Activated CD8-positive, alpha-beta T cell treated with anti-CD3 and anti-CD28 coated beads, Interleukin-2, amount 10 ng/mL, durations not matched to agents 7 days and 5 days (primary cell): ENCODE measurements around the gene TICAM1. TPM values are rescaled to one million over a fixed set of nuclear protein-coding genes. Genes with fewer than 3 reads are reported as not detected.
A peak's percentile ranks its signal among the peaks of the same experiment; 100 is the strongest.
"Not testable (repeated sequence)": the region's sequence is repeated elsewhere in the genome, so short reads cannot be mapped to it uniquely, and the experiment has no call there.

Experiments
- ATAC-seq: fragments of 150-1000 bp; cut with Tn5 transposase; one replicate; pipeline ENCODE4 v1.10.0; 2021; ENCODE audit warnings: moderate library complexity
- CTCF ChIA-PET: fragments of 350-600 bp; sonication (Branson Sonifier 250); formaldehyde crosslinking; loops from one replicate; lab custom pipeline; 2021; ENCODE audit warnings: antibody characterized with exemption; lab: Charles Lee
- POLR2A ChIA-PET: fragments of 350-600 bp; sonication (Branson Sonifier 250); formaldehyde crosslinking; loops from one replicate; lab custom pipeline; 2021; ENCODE audit warnings: antibody characterized with exemption; lab: Charles Lee
- DNase-seq: peaks from one replicate; pipeline ENCODE4 v3.0.0-alpha.2; 2020
- H3K27ac Mint-ChIP-seq: one replicate; pipeline ENCODE4 v1.8.0; 2021; ENCODE audit warnings: mild to moderate bottlenecking, mixed read lengths
- H3K27me3 Mint-ChIP-seq: one replicate; pipeline ENCODE4 v1.8.0; 2021; ENCODE audit warnings: low read depth, mixed read lengths
- H3K36me3 Mint-ChIP-seq: one replicate; pipeline ENCODE4 v1.8.0; 2021; ENCODE audit warnings: low read depth, mixed read lengths
- H3K4me1 Mint-ChIP-seq: one replicate; pipeline ENCODE4 v1.8.0; 2021; ENCODE audit warnings: low read depth, mixed read lengths
- H3K4me3 Mint-ChIP-seq: one replicate; pipeline ENCODE4 v1.8.0; 2021; ENCODE audit warnings: mild to moderate bottlenecking, mixed read lengths
- H3K9me3 Mint-ChIP-seq: one replicate; pipeline ENCODE4 v1.8.0; 2022; ENCODE audit warnings: mixed read lengths; ENCODE audit not compliant: insufficient read depth
- total RNA-seq, 2 experiments: library from RNA; stranded (reverse); gene quantifications; one replicate each; pipeline ENCODE4 v1.2.3, GENCODE V29; 2021

Gene TICAM1
- total RNA-seq, 2 experiments from 2014 or later, result 14.0 to 15.2 TPM

GRCh38 chr19:4866595-4867424 is 35.3 kb upstream of the TICAM1 start:
- peak; percentile 57 for DNase-seq
- Mint-ChIP-seq H3K4me3 (peak overlapping the region; percentile 79), H3K9me3 (no peaks in the 10 kb centered on the region), H3K4me1 (peaks cover 22% of the 10 kb centered on the region), H3K27ac (peak overlapping the region; percentile 60), H3K36me3 (no peaks in the 10 kb centered on the region), H3K27me3 (peaks cover 2% of the 10 kb centered on the region)
- no peak for ATAC-seq
- POLR2A ChIA-PET, result interaction anchor here (0.6 to 1.3 kb wide), 5 partner anchors 45 to 1595 kb away, joined by 3 to 6 read pairs (median 4); partner anchors contain the start of gene FEM1A
- CTCF ChIA-PET, result interaction anchor here (1.0 to 8.6 kb wide), 5 partner anchors 15 to 163 kb away, joined by 3 to 165 read pairs (median 8); no protein-coding TSS in a partner anchor

GRCh38 chr19:4861147-4861546 is 29.6 kb upstream of the TICAM1 start:
- no peak overlapping the region for H3K27ac Mint-ChIP-seq
- no peak overlapping the region for H3K4me3 Mint-ChIP-seq
- H3K4me1 Mint-ChIP-seq, result peaks cover 2% of the 10 kb centered on the region
- ChIA-PET POLR2A (no interaction called here), CTCF (no interaction called here)
- no peak for ATAC-seq
- H3K36me3 Mint-ChIP-seq, result no peaks in the 10 kb centered on the region
- no peak for DNase-seq
- H3K27me3 Mint-ChIP-seq, result no peaks in the 10 kb centered on the region
- no peaks in the 10 kb centered on the region for H3K9me3 Mint-ChIP-seq

GRCh38 chr19:4859697-4860096 is 28.2 kb upstream of the TICAM1 start:
- no peak for DNase-seq
- Mint-ChIP-seq H3K36me3 (peaks cover 3% of the 10 kb centered on the region), H3K27me3 (no peaks in the 10 kb centered on the region), H3K4me3 (no peak overlapping the region), H3K4me1 (peaks cover 2% of the 10 kb centered on the region), H3K9me3 (no peaks in the 10 kb centered on the region), H3K27ac (no peak overlapping the region)
- POLR2A ChIA-PET, result no interaction called here
- no peak for ATAC-seq
- CTCF ChIA-PET, result no interaction called here

GRCh38 chr19:4856468-4856867 is 25.0 kb upstream of the TICAM1 start:
- H3K9me3 Mint-ChIP-seq, H3K4me3 Mint-ChIP-seq, ATAC-seq, DNase-seq, POLR2A ChIA-PET, H3K27ac Mint-ChIP-seq, H3K36me3 Mint-ChIP-seq, H3K4me1 Mint-ChIP-seq, H3K27me3 Mint-ChIP-seq: not testable (repeated sequence)
- CTCF ChIA-PET, result interaction anchor here (11.7 kb wide), 1 partner anchor 47 kb away, joined by 167 read pairs; no protein-coding TSS in a partner anchor

GRCh38 chr19:4853506-4853905 is 22.0 kb upstream of the TICAM1 start:
- H3K36me3 Mint-ChIP-seq, H3K27me3 Mint-ChIP-seq, POLR2A ChIA-PET, H3K9me3 Mint-ChIP-seq, H3K4me3 Mint-ChIP-seq, H3K27ac Mint-ChIP-seq, H3K4me1 Mint-ChIP-seq, DNase-seq, ATAC-seq: not testable (repeated sequence)
- CTCF ChIA-PET, result interaction anchor here (1.0 to 11.7 kb wide), 2 partner anchors 44 to 119 kb away, joined by 3 to 167 read pairs; no protein-coding TSS in a partner anchor

- no peaks in the 10 kb centered on the region for H3K9me3 Mint-ChIP-seq
- ATAC-seq (no peak), DNase-seq (no peak)
- H3K27me3 Mint-ChIP-seq, result no peaks in the 10 kb centered on the region
- H3K27ac Mint-ChIP-seq, result no peak overlapping the region
- ChIA-PET POLR2A (no interaction called here), CTCF (interaction anchor here (1.0 to 11.7 kb wide), 7 partner anchors 11 to 179 kb away, joined by 3 to 167 read pairs (median 7); partner anchors contain the start of gene PLIN3)
- H3K4me1 Mint-ChIP-seq, result peaks cover 2% of the 10 kb centered on the region
- no peak overlapping the region for H3K4me3 Mint-ChIP-seq
- H3K36me3 Mint-ChIP-seq, result peaks cover 6% of the 10 kb centered on the region
These were observed 21.0 kb upstream of the TICAM1 start for GRCh38 chr19:4852484-4852883.

- POLR2A ChIA-PET, result no interaction called here
- H3K27ac Mint-ChIP-seq, result no peak overlapping the region
- ATAC-seq, result peak; percentile 94
- no peaks in the 10 kb centered on the region for H3K9me3 Mint-ChIP-seq
- H3K36me3 Mint-ChIP-seq, result peaks cover 6% of the 10 kb centered on the region
- CTCF ChIA-PET, result interaction anchor here (0.6 to 11.7 kb wide), 19 partner anchors 8 to 180 kb away, joined by 3 to 167 read pairs (median 4); partner anchors contain the start of genes FEM1A and PLIN3
- DNase-seq, result peak; percentile 80
- H3K4me1 Mint-ChIP-seq, result peaks cover 2% of the 10 kb centered on the region
- H3K4me3 Mint-ChIP-seq, result no peak overlapping the region
- no peaks in the 10 kb centered on the region for H3K27me3 Mint-ChIP-seq
These were observed 20.2 kb upstream of the TICAM1 start for GRCh38 chr19:4851551-4852290.

- no peak for ATAC-seq
- ChIA-PET CTCF (interaction anchor here (1.3 to 11.7 kb wide), 2 partner anchors 40 to 63 kb away, joined by 3 to 167 read pairs; no protein-coding TSS in a partner anchor), POLR2A (no interaction called here)
- H3K27me3 Mint-ChIP-seq, result no peaks in the 10 kb centered on the region
- H3K36me3 Mint-ChIP-seq, result peaks cover 5% of the 10 kb centered on the region
- no peak overlapping the region for H3K4me3 Mint-ChIP-seq
- H3K4me1 Mint-ChIP-seq, result peaks cover 2% of the 10 kb centered on the region
- DNase-seq, result no peak
- H3K9me3 Mint-ChIP-seq, result no peaks in the 10 kb centered on the region
- no peak overlapping the region for H3K27ac Mint-ChIP-seq
These were observed 17.5 kb upstream of the TICAM1 start for GRCh38 chr19:4849019-4849418.

- Mint-ChIP-seq H3K9me3 (no peaks in the 10 kb centered on the region), H3K27ac (no peak overlapping the region), H3K4me3 (no peak overlapping the region), H3K27me3 (no peaks in the 10 kb centered on the region), H3K4me1 (peaks cover 2% of the 10 kb centered on the region), H3K36me3 (peaks cover 5% of the 10 kb centered on the region)
- DNase-seq (no peak), ATAC-seq (no peak)
- ChIA-PET POLR2A (interaction anchor here (0.7 kb wide), 1 partner anchor 17 kb away, joined by 3 read pairs; no protein-coding TSS in a partner anchor), CTCF (interaction anchor here (1.0 to 11.7 kb wide), 2 partner anchors 35 to 38 kb away, joined by 3 to 167 read pairs; no protein-coding TSS in a partner anchor)
These were observed 15.9 kb upstream of the TICAM1 start for GRCh38 chr19:4847190-4847973.

- ATAC-seq, DNase-seq, H3K36me3 Mint-ChIP-seq, H3K27ac Mint-ChIP-seq, H3K9me3 Mint-ChIP-seq, H3K4me1 Mint-ChIP-seq, H3K27me3 Mint-ChIP-seq, H3K4me3 Mint-ChIP-seq: not testable (repeated sequence)
- ChIA-PET CTCF (interaction anchor here (5.3 kb wide), 1 partner anchor 36 kb away, joined by 29 read pairs; no protein-coding TSS in a partner anchor), POLR2A (interaction anchor here (0.6 kb wide), 1 partner anchor 108 kb away, joined by 3 read pairs; no protein-coding TSS in a partner anchor)
These were observed 14.5 kb upstream of the TICAM1 start for GRCh38 chr19:4845975-4846374.
